HG03469 (cell line): Measurements from ENCODE around the gene PRKCZ.

ENCODE experiments used
- ATAC-seq: cut with Tn5 transposase; IDR thresholded peaks from one replicate; pipeline ENCODE4 v1.9.1; 2021; ENCODE audit warnings: mild to moderate bottlenecking, moderate library complexity, moderate number of reproducible peaks; ENCODE audit not compliant: unreplicated experiment

PRKCZ gene

DNA sequence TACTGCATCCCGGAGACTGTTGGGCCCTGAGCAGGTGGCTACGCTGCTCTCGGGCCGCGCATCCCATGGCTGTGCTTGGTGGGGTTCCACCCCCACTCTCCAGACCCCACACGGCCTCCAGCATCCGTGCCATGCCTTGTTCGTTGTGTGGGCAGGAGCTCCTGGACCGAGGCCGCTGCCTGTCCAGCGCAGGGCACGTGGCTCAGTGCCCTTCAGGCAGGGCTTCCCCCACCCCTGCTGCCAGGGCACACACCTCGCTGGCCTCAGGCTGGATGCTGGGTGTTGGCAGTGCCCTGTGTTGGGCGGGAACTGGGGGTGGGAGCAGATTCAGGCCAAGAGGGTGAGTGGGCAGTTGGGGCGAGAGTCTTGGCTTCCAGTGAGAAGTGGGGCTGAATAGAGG, 9.9 kb downstream of the PRKCZ start:
- no peak for ATAC-seq

DNA sequence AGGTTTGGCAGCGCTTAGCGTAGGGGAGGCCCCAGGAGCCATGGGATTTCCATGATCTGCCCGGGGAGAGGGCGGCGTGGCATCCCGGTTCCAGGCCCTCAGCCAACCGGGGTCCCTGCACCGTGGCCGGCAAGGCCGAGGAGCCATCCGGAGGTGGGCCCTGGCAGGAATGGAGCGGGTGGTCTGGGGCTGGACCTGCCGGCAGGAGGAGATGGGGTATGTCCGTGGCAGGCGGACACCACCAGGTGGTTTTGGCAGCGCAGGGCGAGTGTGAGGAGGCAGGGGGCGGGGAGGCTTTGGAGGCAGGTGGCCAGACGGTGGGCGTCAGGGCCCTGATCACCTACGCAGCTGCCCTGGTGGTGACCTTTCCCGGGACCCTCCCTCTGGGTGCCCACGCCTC, 10.3 kb downstream of the PRKCZ start:
- ATAC-seq = no peak

DNA sequence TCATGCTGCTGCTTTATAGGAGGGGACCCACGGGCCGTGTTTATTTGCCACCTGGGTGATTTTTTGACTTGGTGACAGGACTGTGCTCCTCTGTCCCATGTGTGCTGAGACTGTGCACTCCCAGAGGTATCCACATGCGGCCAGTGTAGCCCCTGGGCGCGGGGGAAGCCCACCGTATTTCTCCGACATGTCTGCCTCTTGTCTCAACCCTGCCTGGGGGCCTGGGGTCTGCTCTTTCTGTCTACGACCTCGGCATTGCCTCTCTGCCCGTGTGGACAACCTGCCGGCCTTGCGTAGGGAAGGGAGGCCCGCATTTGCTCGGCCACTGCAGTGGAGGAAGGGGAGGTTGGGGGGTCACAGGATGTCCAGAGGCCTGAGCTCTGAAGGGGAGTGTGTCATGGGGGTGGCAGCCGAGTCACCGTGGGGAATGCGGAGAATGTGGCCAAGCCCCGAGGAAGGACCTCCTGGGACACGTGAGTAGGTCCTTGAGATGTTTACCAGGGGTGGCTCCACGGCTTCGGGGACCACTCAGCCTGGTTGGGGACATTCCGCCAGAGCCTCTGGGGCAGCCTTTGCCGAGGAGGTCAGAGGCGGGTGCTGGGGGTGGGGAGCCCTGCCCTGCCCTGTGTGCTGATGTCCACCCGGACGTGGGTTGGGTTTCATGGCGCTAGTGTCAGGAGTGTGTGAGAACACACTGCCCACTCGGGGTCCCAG, 11.0 kb downstream of the PRKCZ start:
- no peak for ATAC-seq

DNA sequence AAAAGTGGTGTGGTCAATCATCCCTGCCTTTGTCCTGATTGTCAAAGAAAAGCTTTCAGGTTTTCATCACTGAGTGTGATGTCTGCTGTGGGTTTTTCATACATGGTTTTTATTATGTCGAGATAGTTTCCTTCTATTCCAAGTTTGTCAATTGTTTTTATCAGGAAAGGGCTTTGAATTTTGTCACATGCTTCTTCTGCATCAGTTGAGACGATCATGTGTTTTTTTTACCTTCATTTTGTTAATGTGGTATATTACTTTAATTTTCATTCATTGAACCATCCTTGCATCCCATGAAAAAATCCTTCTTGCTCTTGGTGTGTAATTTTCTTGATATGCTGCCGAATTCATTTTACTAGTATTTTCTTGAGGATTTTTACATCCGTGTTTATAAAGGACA, 15.5 kb downstream of the PRKCZ start:
- ATAC-seq = no peak

DNA sequence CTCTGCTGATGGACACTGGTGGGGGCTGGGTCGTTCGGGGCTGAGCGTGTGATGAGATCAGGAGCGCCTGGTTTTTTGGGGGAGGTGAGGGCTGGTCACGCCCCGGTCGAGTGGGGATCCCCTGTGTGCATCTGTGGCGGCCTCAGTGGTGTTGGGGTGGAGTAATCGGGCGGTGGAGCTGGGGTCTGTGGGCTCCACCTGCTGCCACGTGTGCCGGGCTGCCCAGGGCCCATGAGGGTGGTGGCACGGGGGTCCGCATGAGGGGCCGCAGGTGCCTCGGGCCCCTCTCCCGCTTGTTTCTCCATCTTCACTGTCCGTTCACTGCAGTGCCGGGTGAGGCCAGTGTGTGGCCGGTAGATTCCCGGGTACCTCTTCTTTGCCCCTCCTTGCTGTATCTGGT, 17.2 kb downstream of the PRKCZ start:
- no peak for ATAC-seq

DNA sequence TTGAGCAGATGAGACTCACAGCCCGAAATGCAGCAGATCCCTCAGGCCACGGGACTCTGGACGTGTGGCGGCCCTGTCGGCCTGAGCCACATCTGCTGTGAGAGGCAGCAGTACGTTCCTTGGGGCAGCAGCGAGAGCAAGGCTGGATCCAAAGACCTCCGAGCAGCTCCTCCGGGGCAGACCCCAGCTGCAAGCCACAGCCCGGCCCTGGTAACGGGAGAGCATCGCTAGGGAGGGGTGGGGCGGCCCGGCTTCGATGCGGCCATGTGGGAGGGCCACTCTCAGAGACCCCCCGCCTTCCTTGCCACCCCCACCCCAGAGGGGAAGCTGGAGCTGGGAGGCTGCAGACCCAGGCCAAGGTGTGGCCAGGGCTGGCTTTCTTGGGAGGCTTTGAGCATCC, 17.8 kb downstream of the PRKCZ start:
- ATAC-seq = no peak

DNA sequence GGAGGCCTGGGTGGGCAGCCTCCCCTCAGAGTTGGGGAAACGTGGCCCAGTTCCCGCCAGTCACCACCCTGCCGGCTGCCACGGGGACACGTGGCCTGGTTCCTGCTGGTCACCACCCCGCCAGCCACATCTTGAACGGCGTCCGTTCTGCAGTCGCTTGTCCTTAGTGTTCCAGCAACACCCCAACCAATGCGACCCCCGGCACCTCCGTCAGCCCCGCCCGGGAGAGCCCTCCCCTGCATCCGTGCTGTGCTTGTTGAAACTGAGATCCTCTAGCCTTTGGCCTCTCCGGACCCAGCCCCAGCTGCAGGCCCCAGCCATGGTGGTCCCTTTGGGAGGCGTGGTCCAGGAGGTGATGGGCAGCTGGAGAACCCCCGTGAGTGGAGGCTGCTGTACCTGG, 18.7 kb downstream of the PRKCZ start:
- ATAC-seq = no peak

DNA sequence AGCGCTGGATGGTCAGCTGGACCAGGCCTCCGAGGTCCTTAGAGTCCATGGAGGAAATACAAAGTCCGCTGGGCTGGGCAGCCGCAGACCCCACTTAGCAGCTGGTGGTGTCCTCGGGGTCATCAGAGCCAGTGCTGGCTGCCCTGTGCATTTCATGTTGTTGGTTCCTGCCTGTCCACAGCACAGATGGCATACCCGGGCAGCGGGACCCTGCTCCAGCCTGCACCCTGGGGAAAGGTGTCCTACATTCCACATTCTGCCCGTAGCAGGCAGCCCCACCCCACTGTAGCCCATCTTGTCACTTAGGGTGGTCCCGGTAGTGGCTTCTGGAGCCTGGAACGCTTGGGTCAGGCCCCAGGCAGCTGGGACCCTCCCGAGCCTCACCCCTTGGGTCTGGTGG, 19.8 kb downstream of the PRKCZ start:
- no peak for ATAC-seq

DNA sequence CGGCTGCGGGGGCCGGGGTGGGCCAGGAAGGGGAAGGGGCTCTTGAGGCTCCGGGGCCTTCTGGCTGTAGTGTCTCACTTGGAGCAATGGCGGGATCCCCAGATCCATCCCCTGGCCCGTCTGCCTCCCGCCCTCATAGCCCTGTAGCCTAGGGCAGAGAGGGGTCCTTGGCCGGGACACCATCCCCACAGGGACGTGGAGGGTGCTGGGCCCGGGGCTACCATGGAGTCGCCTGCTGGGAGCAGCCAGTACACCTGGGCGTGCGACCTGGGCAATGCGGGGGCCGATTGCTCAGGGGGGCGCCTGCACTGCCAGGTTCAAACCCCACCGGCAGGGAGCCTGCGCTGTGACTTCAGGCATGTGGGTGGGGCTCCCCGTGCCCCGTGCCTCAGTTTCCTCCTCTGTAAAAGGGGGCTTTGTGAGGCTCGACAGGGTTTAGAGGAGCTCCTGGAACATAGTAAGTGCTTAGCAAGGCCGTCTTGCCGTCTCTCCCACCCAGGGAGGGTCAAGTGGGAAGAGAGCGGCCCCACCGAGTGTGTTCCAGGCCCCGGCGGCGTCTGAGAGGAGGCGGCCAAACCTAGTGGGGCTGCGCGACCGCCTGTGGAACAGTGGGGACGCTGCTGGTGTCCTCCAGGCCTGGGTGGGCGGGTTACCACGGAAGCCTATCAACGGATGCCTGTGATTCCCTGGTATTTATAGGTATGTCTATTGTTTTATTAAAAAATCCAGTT, 20.8 kb downstream of the PRKCZ start:
- no peak for ATAC-seq

DNA sequence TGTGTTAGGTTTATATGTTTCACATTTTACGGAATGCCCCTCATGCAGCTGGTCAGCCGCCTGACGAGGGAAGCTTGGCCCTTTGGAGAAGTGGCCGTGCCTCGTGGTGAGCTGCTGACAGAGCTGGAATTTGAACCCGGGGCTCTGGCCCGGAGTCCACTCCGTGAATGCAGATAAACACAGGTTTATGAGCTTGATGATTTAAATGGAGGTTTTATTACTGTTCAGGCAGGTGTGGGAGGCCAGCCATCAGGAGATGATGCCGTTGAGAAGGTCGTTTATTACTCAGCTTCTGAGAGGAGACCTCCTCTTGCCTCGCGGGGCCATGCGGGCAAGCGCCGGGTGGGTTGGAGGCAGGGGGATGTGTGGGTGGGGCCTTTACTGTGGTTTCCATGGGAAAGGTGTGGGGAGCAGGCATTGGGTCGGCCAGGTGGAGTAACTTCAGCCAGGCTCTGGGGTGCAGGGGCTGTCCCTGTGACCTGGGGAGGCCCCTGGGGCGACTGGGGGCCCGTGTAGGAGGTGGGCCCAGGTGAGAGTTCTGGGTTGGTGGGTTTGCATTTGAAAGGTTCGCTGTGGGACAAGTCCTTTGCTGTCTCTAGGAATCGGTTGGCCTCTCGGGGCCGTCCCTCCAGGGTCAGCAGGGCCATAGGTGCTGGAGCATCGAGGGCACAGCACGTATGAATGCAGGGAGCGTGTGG, 22.0 kb downstream of the PRKCZ start:
- no peak for ATAC-seq

DNA sequence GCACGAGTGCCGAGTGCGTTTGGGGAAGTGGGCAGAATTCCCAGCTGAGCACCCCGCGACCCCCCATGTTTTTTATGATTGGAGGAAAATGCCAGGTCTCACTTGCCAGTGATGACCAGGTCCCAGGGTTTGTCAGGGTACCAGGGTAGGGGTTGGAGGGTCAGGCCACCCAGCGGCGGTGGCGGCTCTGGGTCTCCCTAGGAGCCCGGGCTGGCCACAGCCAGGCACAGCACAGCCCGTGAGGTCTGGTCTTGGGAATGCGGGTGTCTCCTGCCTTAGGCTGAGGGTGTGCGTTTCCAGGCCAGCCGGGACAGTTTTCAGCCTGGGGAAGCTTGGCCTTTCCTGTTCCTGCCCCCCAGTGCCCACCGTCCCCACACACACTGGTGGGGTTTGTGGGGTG, 22.7 kb downstream of the PRKCZ start:
- ATAC-seq = no peak

DNA sequence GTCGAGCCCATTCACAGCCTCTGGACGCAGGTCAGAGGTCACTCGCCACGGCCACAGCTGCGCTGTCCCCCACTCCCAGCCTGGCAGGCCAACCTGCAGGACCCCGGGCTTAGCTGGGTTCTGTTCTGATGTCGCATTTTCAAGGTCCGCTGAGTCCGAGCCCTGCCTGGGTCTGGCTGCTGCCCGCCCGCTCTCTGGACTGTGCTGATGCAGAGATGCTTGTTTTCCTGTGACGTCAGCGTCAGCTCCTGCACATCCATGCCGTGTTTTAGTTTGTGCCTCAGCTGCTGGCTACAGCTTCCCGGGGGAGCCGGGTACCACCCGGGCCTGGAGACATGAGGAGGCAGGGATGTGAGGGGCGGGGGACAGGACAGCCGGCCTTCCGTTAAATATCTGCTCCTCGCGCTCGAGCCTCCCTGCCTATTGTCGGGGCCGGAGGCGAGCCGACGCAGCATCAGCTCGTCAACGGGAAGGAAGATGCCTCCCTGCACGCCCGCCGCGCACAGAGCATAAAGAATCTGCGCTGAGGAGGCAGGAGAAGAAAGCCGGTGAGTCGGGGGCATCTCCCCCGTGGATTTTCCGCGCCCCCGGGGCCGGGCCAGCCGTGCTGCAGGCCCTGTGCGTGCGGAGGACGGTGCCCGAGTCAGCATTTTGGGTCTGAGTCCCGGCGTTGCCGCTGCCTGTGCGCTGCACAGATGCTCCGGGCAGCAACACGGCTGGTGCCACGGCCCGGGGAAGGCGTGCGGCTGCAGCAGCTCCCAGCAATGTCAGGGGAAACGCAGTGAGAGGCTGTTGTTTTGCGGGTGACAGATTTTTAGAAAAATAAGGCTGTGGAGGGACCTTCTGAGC, 23.4 kb downstream of the PRKCZ start:
- ATAC-seq = no peak

DNA sequence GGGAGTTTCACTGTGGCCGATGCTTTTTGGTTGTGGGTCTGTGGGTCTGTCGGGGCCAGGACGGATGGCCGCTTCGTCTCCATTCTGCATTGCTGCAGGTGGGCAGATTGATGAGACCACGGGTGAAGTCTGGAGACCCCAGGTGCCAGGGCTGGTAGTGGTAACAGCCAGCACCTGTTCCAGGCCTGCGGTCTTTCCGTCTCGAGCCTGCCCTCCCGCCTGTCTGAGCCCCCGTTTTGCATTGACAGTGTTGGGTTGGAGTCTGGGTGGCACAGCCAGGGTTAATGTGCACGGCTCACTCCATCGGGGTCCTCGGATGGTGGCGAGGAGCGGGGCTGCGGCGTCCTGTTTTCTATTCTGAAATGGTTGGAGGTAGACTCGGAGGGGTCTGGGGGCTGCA, 24.2 kb downstream of the PRKCZ start:
- no peak for ATAC-seq

DNA sequence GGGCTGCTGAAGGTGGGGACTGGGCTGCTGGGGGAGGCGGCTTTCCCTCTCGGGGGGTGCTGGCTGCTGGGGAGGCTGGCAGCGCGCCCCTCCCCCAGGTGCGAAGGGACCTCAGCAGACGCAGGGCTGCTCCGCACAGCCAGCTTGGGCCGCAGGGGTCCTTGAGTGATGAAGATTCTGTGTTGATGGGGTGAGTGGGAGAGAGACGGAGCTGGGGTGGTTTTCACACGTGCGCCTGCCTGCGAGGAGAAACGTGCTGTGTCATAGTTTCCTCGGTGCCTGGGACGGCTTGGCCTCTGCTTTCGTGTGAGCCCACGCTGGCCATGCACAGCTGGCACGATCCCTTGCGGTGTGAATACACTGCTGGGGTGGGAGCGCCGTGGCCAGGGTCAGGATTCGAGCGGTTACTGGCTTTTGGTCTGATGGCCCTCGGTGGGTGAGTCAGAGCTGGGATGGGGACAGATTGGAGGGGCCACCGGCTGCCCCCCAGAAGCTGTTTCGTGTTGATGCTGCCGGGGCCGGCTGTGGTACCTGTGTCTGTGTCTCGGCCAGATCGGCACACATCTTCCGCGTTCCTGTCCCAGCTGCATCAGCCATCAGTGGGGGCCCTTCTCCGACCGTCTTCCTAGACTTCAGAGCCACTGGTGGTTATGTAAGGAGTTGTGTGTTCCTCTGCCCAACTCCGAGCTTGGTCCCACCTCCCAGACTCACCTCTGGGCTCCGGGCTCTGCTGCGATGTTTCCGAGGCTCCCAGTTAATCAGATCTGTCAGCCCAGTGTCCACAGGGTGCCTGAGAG, 24.9 kb downstream of the PRKCZ start:
- no peak for ATAC-seq

DNA sequence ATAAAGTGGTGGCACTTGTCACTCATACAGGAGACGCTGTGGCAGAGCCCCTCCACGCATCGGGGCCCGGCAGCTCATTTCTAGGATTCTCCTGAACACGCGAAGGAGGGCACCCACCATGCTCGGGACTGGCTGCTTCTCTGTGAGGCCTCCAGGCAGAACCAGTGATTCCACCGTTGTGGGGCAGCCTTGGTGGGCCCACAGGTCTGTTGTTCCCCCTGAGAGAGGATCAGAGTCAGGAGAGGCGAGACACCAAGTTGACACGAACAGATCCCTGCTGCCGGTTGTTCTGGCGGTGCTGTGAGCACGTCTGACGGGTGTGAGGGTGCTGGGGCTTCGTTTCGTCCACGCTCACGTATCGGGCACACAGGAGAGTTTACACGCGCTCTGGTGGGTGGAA, 26.6 kb downstream of the PRKCZ start:
- ATAC-seq = no peak

DNA sequence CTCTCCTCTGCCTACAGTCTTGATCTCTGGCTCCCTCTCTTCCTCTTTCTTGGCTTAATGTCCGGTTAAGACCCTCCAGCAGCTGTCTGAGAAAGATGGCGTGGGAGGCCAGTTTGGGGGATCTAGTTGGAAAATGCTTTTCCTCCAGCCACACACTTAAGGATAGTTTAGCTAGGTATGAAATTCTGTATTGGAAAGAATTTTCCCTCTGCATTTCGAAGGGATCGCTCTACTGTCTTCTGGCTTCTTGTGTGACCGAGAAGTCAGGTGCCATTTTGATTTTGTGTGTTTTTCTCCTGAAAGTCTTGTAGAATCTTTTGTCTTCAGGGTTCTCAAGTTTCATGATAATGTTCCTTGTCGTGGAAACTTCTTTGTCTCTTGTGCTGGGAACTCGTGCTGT, 28.0 kb downstream of the PRKCZ start:
- ATAC-seq = no peak

DNA sequence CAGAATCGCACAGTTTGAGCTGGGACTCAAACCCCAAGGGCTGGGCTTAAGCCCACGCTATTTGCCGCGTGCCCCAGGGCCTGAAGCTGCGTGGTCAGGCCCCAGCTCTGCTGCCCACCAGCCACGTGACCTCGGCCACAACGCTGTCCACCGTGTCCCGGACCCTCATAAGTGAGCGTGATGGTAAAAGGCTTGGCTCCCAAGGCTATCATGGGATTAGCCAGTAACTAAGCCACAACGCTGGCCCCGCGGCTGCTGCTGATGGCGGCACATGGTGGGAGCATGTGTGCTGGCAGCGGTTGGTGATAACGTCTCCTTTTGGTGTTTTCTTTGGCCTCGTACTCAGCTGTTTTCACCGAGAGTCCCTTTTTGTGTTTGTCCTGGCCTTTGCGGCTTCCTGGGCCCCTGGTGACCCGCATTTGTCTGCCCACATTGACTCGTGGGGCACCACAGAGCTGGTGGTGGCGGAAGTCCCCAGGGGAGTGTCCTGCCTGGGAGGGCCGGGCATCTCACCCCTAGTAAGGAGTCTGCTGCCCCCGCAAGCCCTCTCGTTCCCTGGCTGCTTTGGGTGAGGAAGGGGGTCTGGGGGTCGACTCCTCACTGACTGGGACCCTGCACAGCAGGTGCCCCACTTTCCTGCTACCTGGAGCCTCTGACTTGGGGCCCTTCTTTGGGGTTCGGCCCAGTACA, 29.3 kb downstream of the PRKCZ start:
- no peak for ATAC-seq

DNA sequence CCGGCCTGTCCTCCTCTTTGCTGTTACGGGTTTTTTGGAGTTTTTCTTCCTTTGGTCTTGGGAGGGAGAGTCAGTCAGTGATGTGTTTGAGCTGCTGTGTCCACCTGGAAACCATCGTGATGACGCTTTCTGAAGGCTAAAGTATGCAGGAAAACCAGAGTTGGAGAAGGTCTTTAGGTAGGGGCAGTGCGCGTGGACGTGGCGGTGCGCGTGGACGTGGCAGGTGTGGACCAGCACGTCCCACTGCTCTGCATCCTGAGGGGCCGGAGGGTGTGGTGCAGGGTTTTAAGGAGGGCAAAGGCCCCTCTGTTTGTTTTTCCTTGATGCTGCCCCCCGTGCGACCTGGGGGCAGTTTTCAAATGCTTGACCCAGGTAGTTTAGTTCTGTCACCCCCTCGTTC, 29.9 kb downstream of the PRKCZ start:
- ATAC-seq = no peak

DNA sequence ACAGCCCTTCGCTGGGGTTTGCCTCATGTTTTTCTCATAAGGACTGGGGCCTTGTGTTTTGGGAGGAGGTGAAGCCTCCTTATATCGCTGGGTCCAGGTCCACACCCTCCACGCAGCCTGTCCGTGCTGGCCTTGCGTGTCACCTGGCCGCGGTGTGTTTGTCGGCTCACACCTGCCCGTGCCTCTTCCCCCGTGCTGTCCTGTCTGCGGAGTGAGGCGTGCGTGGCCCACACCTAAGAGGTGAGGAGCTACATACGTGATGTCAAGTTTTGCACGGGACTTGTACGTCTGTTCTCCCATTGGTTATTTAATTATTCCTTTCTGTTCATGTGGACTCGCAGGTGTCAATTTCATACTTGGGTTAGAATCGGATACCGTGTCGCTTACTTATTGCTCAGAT, 30.7 kb downstream of the PRKCZ start:
- ATAC-seq = no peak
